Measurements from ENCODE around the gene GPR108.

GPR108 gene

DNA sequence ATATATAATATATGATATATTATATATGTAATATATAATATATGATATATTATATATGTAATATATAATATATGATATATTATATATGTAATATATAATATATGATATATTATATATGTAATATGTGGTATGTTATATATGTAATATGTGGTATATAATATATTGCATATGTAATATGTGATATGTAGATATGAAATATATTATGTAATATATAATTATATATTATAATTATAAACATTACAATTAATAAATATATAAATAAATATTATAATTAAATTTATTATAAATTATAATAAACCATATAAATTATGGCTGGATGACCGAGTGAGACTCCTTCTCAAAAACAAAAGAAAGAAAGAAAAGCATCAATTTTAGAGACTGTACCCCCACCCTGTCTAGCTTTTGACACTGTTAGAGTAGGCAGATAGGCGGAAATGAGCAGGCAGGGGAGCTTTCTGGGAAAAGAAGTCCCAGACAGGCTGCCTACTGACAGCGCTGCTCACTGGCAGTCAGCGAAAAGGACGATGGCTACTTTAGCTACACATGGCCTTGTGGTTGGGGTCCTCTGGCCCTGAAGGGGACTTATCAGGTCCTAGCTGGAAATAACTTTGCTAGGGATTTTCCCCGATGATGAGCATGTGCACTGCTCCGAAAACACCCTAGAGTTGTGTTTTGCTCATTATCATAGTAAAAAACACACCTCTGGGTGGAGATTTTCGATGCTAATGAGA lies 36.6 kb downstream of the GPR108 start:
- DNase-seq, result no peak

DNA sequence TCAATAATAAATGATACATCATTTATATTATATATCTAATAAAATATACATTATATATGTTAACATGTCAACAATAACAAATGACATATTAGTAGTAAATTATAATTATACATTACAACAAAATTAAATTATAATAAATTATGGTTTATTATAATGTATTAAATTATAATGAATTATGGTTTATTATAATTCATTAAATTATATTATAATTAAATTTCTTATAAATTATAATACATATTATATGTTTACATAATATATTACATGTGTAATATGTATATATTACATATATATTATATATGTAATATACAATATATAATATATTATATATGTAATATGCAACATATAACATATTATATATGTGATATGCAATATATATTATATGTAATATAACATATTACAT lies 37.4 kb downstream of the GPR108 start:
- no peak for DNase-seq

DNA sequence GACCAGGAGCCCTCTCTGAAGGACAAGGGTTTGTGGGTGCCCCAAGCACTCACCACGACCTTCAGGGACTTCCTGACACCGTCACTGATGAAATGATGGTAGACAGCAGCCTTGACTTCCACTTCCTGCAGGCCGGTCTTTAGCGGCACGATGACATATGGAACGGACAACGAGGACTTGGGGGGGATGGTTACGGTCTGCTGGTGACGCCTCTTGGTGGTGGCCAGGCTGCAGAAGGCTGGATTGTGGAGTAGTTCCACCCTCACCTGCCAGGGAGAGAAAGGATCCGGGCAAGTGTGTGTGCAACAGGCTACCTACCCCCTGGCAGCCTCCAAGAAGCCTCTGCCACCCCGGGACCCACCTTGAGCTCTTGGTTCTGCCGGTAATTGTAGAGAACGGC lies 40.1 kb downstream of the GPR108 start:
- no peak for DNase-seq

DNA sequence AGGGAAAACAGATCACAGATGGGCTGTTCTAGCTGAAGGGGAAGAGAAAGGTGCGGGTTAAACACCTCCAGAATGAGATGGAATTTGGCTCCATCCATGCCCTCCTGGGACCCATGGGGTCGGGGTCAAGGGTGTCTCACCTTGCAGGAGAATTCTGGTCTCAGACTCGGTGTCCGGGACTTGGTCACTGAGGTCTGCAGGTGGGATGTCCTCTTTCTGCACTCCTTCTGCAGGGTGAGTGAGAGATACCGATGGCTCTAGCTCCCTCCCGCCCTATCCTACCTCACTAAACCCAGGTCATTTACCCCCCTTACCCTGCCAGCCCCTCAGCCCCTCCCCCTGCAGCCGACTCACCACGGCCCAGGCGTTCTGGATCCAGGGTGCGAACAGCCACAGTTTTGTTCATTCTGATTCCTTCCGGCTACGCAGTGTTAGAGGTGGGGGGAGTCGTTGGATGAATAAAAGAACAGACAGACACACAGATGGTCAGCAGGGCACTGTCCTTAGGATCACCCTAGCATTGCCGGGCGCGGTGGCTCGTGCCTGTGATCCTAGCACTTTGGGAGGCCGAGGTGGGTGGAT lies 41.0 kb downstream of the GPR108 start:
- no peak for DNase-seq

- no peak for DNase-seq
These were observed 43.1 kb downstream of the GPR108 start for GRCh38 chr19:6694147-6694815.

DNA sequence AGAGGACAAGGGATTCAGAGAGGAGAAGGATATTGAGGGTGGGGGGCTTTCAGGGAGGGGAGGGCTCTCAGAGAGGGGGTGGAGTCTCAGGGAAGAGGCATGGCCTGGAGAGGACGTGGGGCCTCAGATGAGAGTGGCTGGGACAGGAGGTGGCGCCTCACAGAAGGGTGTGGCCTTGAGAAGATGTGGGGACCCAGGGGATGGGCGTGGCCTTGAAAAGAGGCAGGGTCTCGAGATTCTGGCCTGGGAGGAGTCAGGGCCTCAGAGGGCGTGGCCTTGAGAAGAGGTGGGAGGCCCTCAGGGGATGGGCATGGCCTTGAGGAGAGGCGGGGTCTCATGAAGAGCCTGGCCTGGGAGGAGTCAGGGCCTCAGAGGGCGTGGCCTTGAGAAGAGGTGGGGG lies 43.7 kb downstream of the GPR108 start:
- DNase-seq, result no peak

DNA sequence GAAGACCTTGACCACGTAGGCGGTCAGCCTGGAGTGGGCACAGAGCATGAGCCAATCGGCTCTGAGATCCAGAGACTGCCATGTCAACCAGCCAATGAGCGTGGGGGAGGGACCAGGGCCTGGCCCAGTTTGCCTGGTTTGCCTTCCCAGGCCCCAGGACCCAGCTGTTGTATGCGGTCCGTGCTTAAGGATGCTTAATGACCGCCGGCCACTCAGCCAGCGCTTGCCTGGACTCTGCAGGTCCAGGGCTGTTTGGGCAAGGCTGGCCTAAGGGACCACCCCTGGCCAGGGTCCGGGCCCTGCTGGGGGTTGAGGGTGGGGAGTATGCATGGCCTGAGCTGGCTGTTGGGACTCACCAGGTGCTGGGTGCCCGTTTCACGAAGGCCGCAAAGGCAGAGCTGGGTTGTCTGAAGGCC lies 44.3 kb downstream of the GPR108 start:
- DNase-seq, result no peak

GRCh38 chr19:6692027-6692426 lies 45.4 kb downstream of the GPR108 start:
- DNase-seq, result no peak

DNA sequence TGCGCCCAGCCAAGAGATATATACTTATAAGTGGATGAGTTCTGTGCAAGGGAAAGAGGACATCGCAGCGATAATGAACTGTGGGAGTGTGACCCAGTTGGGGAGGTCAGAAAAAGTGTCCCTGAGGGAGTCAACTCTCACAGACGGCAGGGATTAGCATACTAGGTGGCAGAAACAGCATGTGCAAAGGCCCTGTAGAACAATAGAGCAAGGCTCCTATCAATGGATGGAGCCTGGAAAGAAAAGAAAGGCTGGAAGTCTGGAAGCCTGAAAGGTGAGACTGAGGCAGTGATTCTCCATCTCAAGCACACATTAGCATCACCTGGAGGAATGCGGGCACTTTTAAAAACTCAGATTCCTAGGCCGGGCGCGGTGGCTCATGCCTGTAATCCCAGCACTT lies 46.0 kb downstream of the GPR108 start:
- no peak for DNase-seq

- DNase-seq, result no peak
These were observed 47.1 kb downstream of the GPR108 start for GRCh38 chr19:6690160-6690885.

- no peak for DNase-seq
These were observed 50.3 kb downstream of the GPR108 start for GRCh38 chr19:6687114-6687513.

DNA sequence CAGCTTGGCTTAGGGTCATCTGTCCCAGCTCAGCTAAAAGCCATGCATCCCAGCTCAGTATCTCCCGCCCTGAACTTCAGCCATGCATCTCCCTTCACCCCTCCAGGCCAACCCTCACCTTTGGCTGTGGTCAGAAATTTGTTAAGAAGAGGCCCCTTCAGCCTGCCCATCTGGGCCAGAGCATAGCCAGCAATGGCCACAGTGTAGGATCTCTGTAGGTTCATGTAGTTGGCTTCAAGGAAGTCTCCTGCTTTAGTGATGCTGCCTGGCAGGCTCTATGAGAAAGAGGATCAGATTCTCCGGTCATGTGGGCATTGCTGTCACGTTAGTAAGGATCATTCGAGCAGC lies 50.8 kb downstream of the GPR108 start:
- DNase-seq, result no peak

GRCh38 chr19:6685962-6686627 lies 51.3 kb downstream of the GPR108 start:
- no peak for DNase-seq

GRCh38 chr19:6685482-6685881 lies 51.9 kb downstream of the GPR108 start:
- no peak for DNase-seq

GRCh38 chr19:6683971-6684370 lies 53.4 kb downstream of the GPR108 start:
- no peak for DNase-seq

DNA sequence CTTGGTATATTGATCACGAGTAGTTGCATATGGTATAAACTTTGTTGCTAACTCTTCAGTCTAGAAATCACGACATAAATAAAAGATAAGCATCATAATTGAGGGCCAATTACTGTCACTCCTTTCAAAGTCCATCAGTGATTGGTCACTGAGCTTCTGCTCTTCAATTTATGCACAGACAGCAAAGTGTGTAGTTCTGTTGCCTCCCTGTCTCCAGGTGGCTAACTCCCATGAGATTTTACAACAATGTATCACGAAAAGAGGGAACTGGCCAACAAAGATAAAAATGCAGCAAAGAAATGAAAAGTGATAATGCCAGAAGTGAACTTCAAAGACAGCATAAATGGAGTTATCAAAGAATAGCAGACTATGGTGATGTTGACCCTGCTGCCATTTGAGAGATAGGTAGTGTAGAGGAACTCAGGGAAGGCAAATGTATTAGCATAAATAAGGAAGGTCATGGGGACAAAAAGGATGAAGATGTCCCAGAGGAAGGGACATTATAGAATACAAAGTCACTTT lies 54.7 kb downstream of the GPR108 start:
- DNase-seq, result no peak

- no peak for DNase-seq
These were observed 57.2 kb downstream of the GPR108 start for GRCh38 chr19:6680141-6680540.
